Stimulated activated naive CD4-positive, alpha-beta T cell (primary cell): ENCODE data around the gene BMP10.

Source experiments
- DNase-seq, 6 experiments: peaks; one replicate each; lab custom pipeline; 2025; lab: John Stamatoyannopoulos, UW

The BMP10 gene

DNA sequence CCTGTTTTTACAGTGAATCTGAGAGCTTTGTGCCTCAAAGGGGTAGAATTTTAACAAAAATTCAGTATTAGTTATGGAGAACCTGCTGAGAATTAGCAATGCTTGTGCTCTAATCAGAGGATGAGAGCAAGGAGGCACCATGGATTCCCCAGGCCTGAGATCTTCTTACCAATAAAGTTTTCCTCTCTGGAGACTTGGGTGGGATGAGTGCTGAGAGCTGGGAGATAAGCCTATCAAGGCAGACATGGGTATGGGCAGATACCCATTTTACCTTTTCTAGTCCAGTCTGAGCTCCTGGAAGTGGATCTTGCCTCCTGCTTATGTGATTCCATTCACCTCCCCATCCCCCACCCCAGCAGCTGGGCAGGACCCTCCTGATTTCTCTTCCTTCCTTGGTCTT lies 53.9 kb downstream of the BMP10 start:
- DNase-seq: no peak
